Liver (tissue), 9 donors: ENCODE measurements around the gene TTC4. TPM values are rescaled to one million over a fixed set of nuclear protein-coding genes. Genes with fewer than 3 reads are reported as not detected.

Source experiments
- DNase-seq: peaks from one replicate; pipeline ENCODE4 v3.0.0-alpha.2; 2017; ENCODE audit warnings: low spot score
- H3K27ac ChIP-seq, 2 donors: one replicate each; pipeline ENCODE4 v1.7.0; 2013; ENCODE audit warnings: inconsistent platforms in 2 of 2, low read length in 2 of 2, control low read depth in 1 of 2, low read depth in 1 of 2, mild to moderate bottlenecking in 1 of 2
- H3K27me3 ChIP-seq, 4 donors: one replicate each; pipeline versions ENCODE4 v1.6.1 to v1.7.0; 2013; ENCODE audit warnings: low read length in 3 of 4, inconsistent platforms in 1 of 4, mild to moderate bottlenecking in 1 of 4, moderate library complexity in 1 of 4; ENCODE audit not compliant: control insufficient read depth in 4 of 4, insufficient read depth in 4 of 4
- H3K36me3 ChIP-seq, 4 donors: one replicate each; pipeline versions ENCODE4 v1.6.1 to v1.7.0; 2013; ENCODE audit warnings: low read length in 3 of 4, mild to moderate bottlenecking in 3 of 4, low read depth in 1 of 4, moderate library complexity in 1 of 4; ENCODE audit not compliant: control insufficient read depth in 4 of 4, insufficient read depth in 3 of 4
- H3K4me1 ChIP-seq, 4 donors: one replicate each; pipeline versions ENCODE4 v1.6.1 to v1.7.0; 2013; ENCODE audit warnings: low read length in 3 of 4, mild to moderate bottlenecking in 3 of 4, moderate library complexity in 1 of 4; ENCODE audit not compliant: control insufficient read depth in 4 of 4, insufficient read depth in 4 of 4
- H3K4me3 ChIP-seq, 3 donors: one replicate each; pipeline versions ENCODE4 v1.6.1 to v1.7.0; 2013; ENCODE audit warnings: low read length in 3 of 3, control low read depth in 1 of 3, low read depth in 1 of 3, mild to moderate bottlenecking in 1 of 3
- H3K9ac ChIP-seq, 2 donors: one replicate each; pipeline ENCODE4 v1.7.0; 2013; ENCODE audit warnings: low read length in 2 of 2, mild to moderate bottlenecking in 2 of 2, moderate library complexity in 2 of 2, control low read depth in 1 of 2, low read depth in 1 of 2
- H3K9me3 ChIP-seq, 4 donors: one replicate each; pipeline versions ENCODE4 v1.6.1 to v1.7.0; 2013; ENCODE audit warnings: low read length in 3 of 4; ENCODE audit not compliant: control insufficient read depth in 4 of 4
- CTCF ChIP-seq: fragments of 150-350 bp; IDR thresholded peaks from 2 replicates; pipeline ENCODE4 v1.5.1; 2017; ENCODE audit warnings: improper control_type of control experiment, low read depth, low read length; ENCODE audit not compliant: missing input control
- EGR1 ChIP-seq, 2 donors: IDR thresholded peaks; 2 replicates each; pipeline ENCODE4 v1.6.1; 2016 to 2018; ENCODE audit warnings: antibody characterized with exemption in 2 of 2, low read depth in 2 of 2
- FOXA1 ChIP-seq: IDR thresholded peaks from 2 replicates; pipeline ENCODE4 v1.6.1; 2016; ENCODE audit warnings: antibody characterized with exemption
- FOXA2 ChIP-seq: IDR thresholded peaks from 2 replicates; pipeline ENCODE4 v1.6.1; 2016; ENCODE audit warnings: antibody characterized with exemption
- GABPA ChIP-seq, 2 donors: IDR thresholded peaks in 1 of 2; conservative IDR thresholded peaks in 1 of 2; 2 replicates each; pipeline ENCODE4 v1.6.1; 2016; ENCODE audit warnings: antibody characterized with exemption in 2 of 2, mild to moderate bottlenecking in 1 of 2, moderate library complexity in 1 of 2
- HNF4A ChIP-seq, 2 donors: conservative IDR thresholded peaks; 2 replicates each; pipeline ENCODE4 v1.6.1; 2016; ENCODE audit warnings: antibody characterized with exemption in 2 of 2, mild to moderate bottlenecking in 2 of 2
- HNF4G ChIP-seq: IDR thresholded peaks from 2 replicates; pipeline ENCODE4 v1.6.1; 2016; ENCODE audit warnings: antibody characterized with exemption
- JUND ChIP-seq, 2 donors: IDR thresholded peaks; 2 replicates each; pipeline ENCODE4 v1.6.1; 2016; ENCODE audit warnings: antibody characterized with exemption in 2 of 2
- MAX ChIP-seq: IDR thresholded peaks from 2 replicates; pipeline ENCODE4 v1.6.1; 2016; ENCODE audit warnings: antibody characterized with exemption
- NR2F2 ChIP-seq: IDR thresholded peaks from 2 replicates; pipeline ENCODE4 v1.6.1; 2016; ENCODE audit warnings: antibody characterized with exemption
- RAD21 ChIP-seq, 2 donors: IDR thresholded peaks; 2 replicates each; pipeline ENCODE4 v1.6.1; 2016; ENCODE audit warnings: antibody characterized with exemption in 2 of 2, mild to moderate bottlenecking in 2 of 2
- REST ChIP-seq: IDR thresholded peaks from 2 replicates; pipeline ENCODE4 v1.6.1; 2016; ENCODE audit warnings: antibody characterized with exemption, mild to moderate bottlenecking
- RXRA ChIP-seq, 2 donors: IDR thresholded peaks; 2 replicates each; pipeline ENCODE4 v1.6.1; 2017 to 2018; ENCODE audit warnings: antibody characterized with exemption in 2 of 2, mild to moderate bottlenecking in 1 of 2
- SP1 ChIP-seq: IDR thresholded peaks from 2 replicates; pipeline ENCODE4 v1.6.1; 2018; ENCODE audit warnings: antibody characterized with exemption, mild to moderate bottlenecking
- TAF1 ChIP-seq: conservative IDR thresholded peaks from 2 replicates; pipeline ENCODE4 v1.6.1; 2016; ENCODE audit warnings: antibody characterized with exemption, mild to moderate bottlenecking
- YY1 ChIP-seq: IDR thresholded peaks from 2 replicates; pipeline ENCODE4 v1.6.1; 2016; ENCODE audit warnings: antibody characterized with exemption, mild to moderate bottlenecking
- whole genome bisulfite sequencing: extraction: QIAGEN DNeasy Blood & Tissue Kit; methylation state at CpG from one replicate; pipeline ENCODE4 v1.1.7; 2013; 5-methylcytosine and 5-hydroxymethylcytosine counted together
- polyA plus RNA-seq, 2 donors: library from polyadenylated mRNA; stranded (reverse) in 1 of 2; unstranded in 1 of 2; fragments of 200-250 nt in 1 of 2; fragments of >200 nt in 1 of 2; fragmentation: Nextera tagmentation in 1 of 2; extraction: Ambion mirVana in 1 of 2; gene quantifications; one replicate each; pipeline versions ENCODE4 v1.2.1 to v1.2.3, GENCODE V29; 2013 to 2015
- total RNA-seq, 2 donors: library from RNA; depleted of rRNA; stranded (reverse); fragments of >200 nt; gene quantifications; one replicate each; pipeline ENCODE4 v1.2.3, GENCODE V29; 2014
- TF ChIP-seq, protein P1 (sequence below): IDR thresholded peaks from 2 replicates; pipeline ENCODE4 v1.6.1; 2016; ENCODE audit warnings: antibody characterized with exemption
- TF ChIP-seq, protein P2 (sequence below): IDR thresholded peaks from 2 replicates; pipeline ENCODE4 v1.6.1; 2016; ENCODE audit warnings: antibody characterized with exemption
- donor health status: healthy.
- donor health status: healthy.
- donor health status: healthy.
- donor health status: healthy.
- donor health status: healthy.

TTC4 gene
- total and polyA plus RNA-seq, 4 donors, result 6.9 to 10.9 (median 8.1) TPM

GRCh38 chr1:54745864-54746263 is 30.2 kb downstream of the TTC4 start:
- no peak overlapping the region for H3K27ac ChIP-seq
- H3K9me3 ChIP-seq, result no peaks in the 10 kb centered on the region
- no peak overlapping the region for H3K4me3 ChIP-seq
- H3K4me1 ChIP-seq, result no peaks in the 10 kb centered on the region
- H3K9ac ChIP-seq, result no peak overlapping the region
- whole genome bisulfite sequencing, result 97% methylated on average over 4 of the region's 4 CpGs
- no peaks in the 10 kb centered on the region for H3K27me3 ChIP-seq
- no peak for DNase-seq
- H3K36me3 ChIP-seq, result peaks cover 2 to 20% (median 13%) of the 10 kb centered on the region in 4 donors
- TF ChIP-seq FOXA2, result no peak

- DNase-seq, result no peak
- H3K36me3 ChIP-seq, result peaks cover 0 to under 1% (median 0%) of the 10 kb centered on the region in 4 donors
- no peak overlapping the region for H3K9ac ChIP-seq
- H3K27ac ChIP-seq, result no peak overlapping the region
- H3K4me1 ChIP-seq, result no peaks in the 10 kb centered on the region
- no peaks in the 10 kb centered on the region for H3K9me3 ChIP-seq
- 90% methylated on average over 14 of the region's 14 CpGs for WGBS
- H3K4me3 ChIP-seq, result no peak overlapping the region
- no peak for TF ChIP-seq FOXA1
- no peak for TF ChIP-seq FOXA2
- TF ChIP-seq REST, result no peak
- no peak for TF ChIP-seq RAD21 (IDR thresholded peaks at IDR 0.05)
- TF ChIP-seq JUND (IDR thresholded peaks at IDR 0.05), result no peak
- no peak for TF ChIP-seq RXRA (IDR thresholded peaks at IDR 0.05)
- no peak for TF ChIP-seq SP1
- TF ChIP-seq EGR1 (IDR thresholded peaks at IDR 0.05; ENCODE audit: low read depth in 2 of 2), result no peak
- TF ChIP-seq TAF1, result no peak
- no peak for TF ChIP-seq NR2F2
- TF ChIP-seq CTCF, result no peak
- TF ChIP-seq MAX, result no peak
- no peak for TF ChIP-seq YY1
- TF ChIP-seq, protein P1, sequence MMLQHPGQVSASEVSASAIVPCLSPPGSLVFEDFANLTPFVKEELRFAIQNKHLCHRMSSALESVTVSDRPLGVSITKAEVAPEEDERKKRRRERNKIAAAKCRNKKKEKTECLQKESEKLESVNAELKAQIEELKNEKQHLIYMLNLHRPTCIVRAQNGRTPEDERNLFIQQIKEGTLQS, result no peak
- TF ChIP-seq, protein P2, sequence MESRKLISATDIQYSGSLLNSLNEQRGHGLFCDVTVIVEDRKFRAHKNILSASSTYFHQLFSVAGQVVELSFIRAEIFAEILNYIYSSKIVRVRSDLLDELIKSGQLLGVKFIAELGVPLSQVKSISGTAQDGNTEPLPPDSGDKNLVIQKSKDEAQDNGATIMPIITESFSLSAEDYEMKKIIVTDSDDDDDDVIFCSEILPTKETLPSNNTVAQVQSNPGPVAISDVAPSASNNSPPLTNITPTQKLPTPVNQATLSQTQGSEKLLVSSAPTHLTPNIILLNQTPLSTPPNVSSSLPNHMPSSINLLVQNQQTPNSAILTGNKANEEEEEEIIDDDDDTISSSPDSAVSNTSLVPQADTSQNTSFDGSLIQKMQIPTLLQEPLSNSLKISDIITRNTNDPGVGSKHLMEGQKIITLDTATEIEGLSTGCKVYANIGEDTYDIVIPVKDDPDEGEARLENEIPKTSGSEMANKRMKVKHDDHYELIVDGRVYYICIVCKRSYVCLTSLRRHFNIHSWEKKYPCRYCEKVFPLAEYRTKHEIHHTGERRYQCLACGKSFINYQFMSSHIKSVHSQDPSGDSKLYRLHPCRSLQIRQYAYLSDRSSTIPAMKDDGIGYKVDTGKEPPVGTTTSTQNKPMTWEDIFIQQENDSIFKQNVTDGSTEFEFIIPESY, result no peak
- no peak for TF ChIP-seq HNF4G
- no peak for TF ChIP-seq GABPA (IDR thresholded peaks at IDR 0.05 in 1 of 2, conservative IDR thresholded peaks at IDR 0.05 in 1 of 2)
- TF ChIP-seq HNF4A (conservative IDR thresholded peaks at IDR 0.05), result no peak
- no peaks in the 10 kb centered on the region for H3K27me3 ChIP-seq
Measured at GRCh38 chr1:54748094-54748835, 32.6 kb downstream of the TTC4 start.
